Measurements from ENCODE around the gene SLC34A1. TPM values are rescaled to one million over a fixed set of nuclear protein-coding genes. Genes with fewer than 3 reads are reported as not detected.

Gene SLC34A1
- total and polyA plus RNA-seq, 2 of the 13 experiments (the other 11 are each of a cell fraction or from before 2014, with no cell fraction given): 0.03 to 0.20 TPM

DNA sequence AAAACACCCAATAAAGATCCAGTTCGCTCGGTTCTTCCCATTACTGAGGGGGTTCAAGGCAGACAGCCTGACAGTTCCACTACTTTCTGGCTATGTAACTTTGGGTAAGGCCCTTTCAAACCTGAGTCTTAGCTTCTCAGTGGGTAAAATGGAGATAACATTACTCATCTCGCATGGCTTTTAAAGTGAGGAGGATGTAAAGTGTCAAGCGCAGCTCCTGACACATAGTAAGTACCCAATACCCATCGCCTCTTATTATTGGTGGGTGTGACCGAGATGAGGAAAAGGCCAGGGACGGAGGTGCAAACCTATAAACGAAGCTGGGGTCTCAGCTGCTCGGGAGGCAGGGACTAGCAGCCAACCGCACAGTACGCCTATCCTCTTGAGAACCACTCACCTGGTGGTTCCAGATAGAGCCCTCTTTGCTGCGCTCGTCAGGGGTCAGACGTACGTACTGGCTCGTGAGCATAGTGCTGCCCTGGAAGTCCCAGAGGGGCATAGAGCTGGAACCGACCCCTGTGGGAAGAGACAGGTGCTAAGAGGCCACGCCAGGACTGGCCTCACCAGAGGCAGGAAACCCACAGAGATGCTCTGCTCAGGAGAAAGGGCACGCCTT lies 33.4 kb upstream of the SLC34A1 start (continued):
- TF ChIP-seq, protein P1, sequence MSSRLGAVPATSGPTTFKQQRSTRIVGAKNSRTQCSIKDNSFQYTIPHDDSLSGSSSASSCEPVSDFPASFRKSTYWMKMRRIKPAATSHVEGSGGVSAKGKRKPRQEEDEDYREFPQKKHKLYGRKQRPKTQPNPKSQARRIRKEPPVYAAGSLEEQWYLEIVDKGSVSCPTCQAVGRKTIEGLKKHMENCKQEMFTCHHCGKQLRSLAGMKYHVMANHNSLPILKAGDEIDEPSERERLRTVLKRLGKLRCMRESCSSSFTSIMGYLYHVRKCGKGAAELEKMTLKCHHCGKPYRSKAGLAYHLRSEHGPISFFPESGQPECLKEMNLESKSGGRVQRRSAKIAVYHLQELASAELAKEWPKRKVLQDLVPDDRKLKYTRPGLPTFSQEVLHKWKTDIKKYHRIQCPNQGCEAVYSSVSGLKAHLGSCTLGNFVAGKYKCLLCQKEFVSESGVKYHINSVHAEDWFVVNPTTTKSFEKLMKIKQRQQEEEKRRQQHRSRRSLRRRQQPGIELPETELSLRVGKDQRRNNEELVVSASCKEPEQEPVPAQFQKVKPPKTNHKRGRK (CRISPR knock-in tag; IDR thresholded peaks at IDR 0.05): no peak
- TF ChIP-seq ZNF605 (CRISPR knock-in tag; IDR thresholded peaks at IDR 0.05) (0 out of 2 replicates have a peak, but pooled peaks have one; percentile 26), CENPT (CRISPR knock-in tag; IDR thresholded peaks at IDR 0.05; ENCODE audit: low read depth) (no peak), ZBTB38 (CRISPR knock-in tag; IDR thresholded peaks at IDR 0.05) (no peak), MEF2D (CRISPR knock-in tag; IDR thresholded peaks at IDR 0.05) (0 out of 2 replicates have a peak, but pooled peaks have one; percentile 17), KDM6A (CRISPR knock-in tag; IDR thresholded peaks at IDR 0.05; ENCODE audit: low read depth) (no peak), ZNF660 (CRISPR knock-in tag; IDR thresholded peaks at IDR 0.05; ENCODE audit: borderline replicate concordance, low read depth) (no peak), HCFC1 (IDR thresholded peaks at IDR 0.05; ENCODE audit: low read depth, low read length) (no peak), ZNF569 (CRISPR knock-in tag; IDR thresholded peaks at IDR 0.05; ENCODE audit: borderline replicate concordance) (no peak), ZBTB7A (CRISPR knock-in tag; IDR thresholded peaks at IDR 0.05) (no peak), ZNF883 (CRISPR knock-in tag; IDR thresholded peaks at IDR 0.05; ENCODE audit: not compliant biosample characterization) (peak; percentile 28), HNF4A (CRISPR knock-in tag; IDR thresholded peaks at IDR 0.05) (no peak), NONO (IDR thresholded peaks at IDR 0.05) (no peak), NONO (CRISPR knock-in tag; conservative IDR thresholded peaks at IDR 0.05) (no peak)
- TF ChIP-seq, protein P2, sequence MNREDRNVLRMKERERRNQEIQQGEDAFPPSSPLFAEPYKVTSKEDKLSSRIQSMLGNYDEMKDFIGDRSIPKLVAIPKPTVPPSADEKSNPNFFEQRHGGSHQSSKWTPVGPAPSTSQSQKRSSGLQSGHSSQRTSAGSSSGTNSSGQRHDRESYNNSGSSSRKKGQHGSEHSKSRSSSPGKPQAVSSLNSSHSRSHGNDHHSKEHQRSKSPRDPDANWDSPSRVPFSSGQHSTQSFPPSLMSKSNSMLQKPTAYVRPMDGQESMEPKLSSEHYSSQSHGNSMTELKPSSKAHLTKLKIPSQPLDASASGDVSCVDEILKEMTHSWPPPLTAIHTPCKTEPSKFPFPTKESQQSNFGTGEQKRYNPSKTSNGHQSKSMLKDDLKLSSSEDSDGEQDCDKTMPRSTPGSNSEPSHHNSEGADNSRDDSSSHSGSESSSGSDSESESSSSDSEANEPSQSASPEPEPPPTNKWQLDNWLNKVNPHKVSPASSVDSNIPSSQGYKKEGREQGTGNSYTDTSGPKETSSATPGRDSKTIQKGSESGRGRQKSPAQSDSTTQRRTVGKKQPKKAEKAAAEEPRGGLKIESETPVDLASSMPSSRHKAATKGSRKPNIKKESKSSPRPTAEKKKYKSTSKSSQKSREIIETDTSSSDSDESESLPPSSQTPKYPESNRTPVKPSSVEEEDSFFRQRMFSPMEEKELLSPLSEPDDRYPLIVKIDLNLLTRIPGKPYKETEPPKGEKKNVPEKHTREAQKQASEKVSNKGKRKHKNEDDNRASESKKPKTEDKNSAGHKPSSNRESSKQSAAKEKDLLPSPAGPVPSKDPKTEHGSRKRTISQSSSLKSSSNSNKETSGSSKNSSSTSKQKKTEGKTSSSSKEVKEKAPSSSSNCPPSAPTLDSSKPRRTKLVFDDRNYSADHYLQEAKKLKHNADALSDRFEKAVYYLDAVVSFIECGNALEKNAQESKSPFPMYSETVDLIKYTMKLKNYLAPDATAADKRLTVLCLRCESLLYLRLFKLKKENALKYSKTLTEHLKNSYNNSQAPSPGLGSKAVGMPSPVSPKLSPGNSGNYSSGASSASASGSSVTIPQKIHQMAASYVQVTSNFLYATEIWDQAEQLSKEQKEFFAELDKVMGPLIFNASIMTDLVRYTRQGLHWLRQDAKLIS (CRISPR knock-in tag; IDR thresholded peaks at IDR 0.05): no peak
- TF ChIP-seq, protein P3, sequence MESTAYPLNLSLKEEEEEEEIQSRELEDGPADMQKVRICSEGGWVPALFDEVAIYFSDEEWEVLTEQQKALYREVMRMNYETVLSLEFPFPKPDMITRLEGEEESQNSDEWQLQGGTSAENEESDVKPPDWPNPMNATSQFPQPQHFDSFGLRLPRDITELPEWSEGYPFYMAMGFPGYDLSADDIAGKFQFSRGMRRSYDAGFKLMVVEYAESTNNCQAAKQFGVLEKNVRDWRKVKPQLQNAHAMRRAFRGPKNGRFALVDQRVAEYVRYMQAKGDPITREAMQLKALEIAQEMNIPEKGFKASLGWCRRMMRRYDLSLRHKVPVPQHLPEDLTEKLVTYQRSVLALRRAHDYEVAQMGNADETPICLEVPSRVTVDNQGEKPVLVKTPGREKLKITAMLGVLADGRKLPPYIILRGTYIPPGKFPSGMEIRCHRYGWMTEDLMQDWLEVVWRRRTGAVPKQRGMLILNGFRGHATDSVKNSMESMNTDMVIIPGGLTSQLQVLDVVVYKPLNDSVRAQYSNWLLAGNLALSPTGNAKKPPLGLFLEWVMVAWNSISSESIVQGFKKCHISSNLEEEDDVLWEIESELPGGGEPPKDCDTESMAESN (CRISPR knock-in tag; conservative IDR thresholded peaks at IDR 0.05): no peak
